Parathyroid adenoma (tissue), 2 donors: ENCODE measurements around the gene TRIM67.
"Not testable (repeated sequence)": the region's sequence is repeated elsewhere in the genome, so short reads cannot be mapped to it uniquely, and the experiment has no call there.

ENCODE experiments used
- H2AFZ ChIP-seq: fragments of 300-600 bp; sonication (generic); one replicate; pipeline ENCODE4 v1.7.0; 2017; ENCODE audit warnings: antibody characterized with exemption, mild to moderate bottlenecking
- H3K27ac ChIP-seq: fragments of 300-600 bp; sonication (generic); one replicate; pipeline ENCODE4 v1.7.0; 2017
- H3K27me3 ChIP-seq: fragments of 300-600 bp; sonication (generic); one replicate; pipeline ENCODE4 v1.7.0; 2017; ENCODE audit warnings: low read length; ENCODE audit not compliant: control insufficient read depth, insufficient read depth
- H3K36me3 ChIP-seq: fragments of 300-600 bp; sonication (generic); one replicate; pipeline ENCODE4 v1.7.0; 2017; ENCODE audit warnings: low read length; ENCODE audit not compliant: control insufficient read depth, insufficient read depth
- H3K4me1 ChIP-seq: fragments of 300-600 bp; sonication (generic); one replicate; pipeline ENCODE4 v1.7.0; 2017; ENCODE audit warnings: control low read depth
- H3K4me2 ChIP-seq: fragments of 300-600 bp; sonication (generic); one replicate; pipeline ENCODE4 v1.7.0; 2017; ENCODE audit warnings: low read length
- H3K4me3 ChIP-seq: fragments of 300-600 bp; sonication (generic); one replicate; pipeline ENCODE4 v1.7.0; 2017; ENCODE audit warnings: low read depth, low read length
- H3K79me2 ChIP-seq: fragments of 300-600 bp; sonication (generic); one replicate; pipeline ENCODE4 v1.7.0; 2017; ENCODE audit warnings: control low read depth
- H3K9ac ChIP-seq: fragments of 300-600 bp; sonication (generic); one replicate; pipeline ENCODE4 v1.7.0; 2017; ENCODE audit warnings: mild to moderate bottlenecking
- H3K9me3 ChIP-seq: fragments of 300-600 bp; sonication (generic); one replicate; pipeline ENCODE4 v1.7.0; 2017; ENCODE audit warnings: low read length; ENCODE audit not compliant: control insufficient read depth
- TF ChIP-seq, protein P1 (sequence below): fragments of 300-600 bp; sonication (generic); IDR thresholded peaks from one replicate; pipeline ENCODE4 v1.7.0; 2017; ENCODE audit warnings: antibody characterized with exemption, mild to moderate bottlenecking
- donor health status: primary hyperparathyroidism.

Gene TRIM67

GRCh38 chr1:231207437-231207836 lies 45.6 kb downstream of the TRIM67 start:
- H3K27ac ChIP-seq = no peak overlapping the region
- no peaks in the 10 kb centered on the region for H3K36me3 ChIP-seq
- no peak overlapping the region for H3K4me2 ChIP-seq
- no peaks in the 10 kb centered on the region for H3K79me2 ChIP-seq
- TF ChIP-seq, protein P1, sequence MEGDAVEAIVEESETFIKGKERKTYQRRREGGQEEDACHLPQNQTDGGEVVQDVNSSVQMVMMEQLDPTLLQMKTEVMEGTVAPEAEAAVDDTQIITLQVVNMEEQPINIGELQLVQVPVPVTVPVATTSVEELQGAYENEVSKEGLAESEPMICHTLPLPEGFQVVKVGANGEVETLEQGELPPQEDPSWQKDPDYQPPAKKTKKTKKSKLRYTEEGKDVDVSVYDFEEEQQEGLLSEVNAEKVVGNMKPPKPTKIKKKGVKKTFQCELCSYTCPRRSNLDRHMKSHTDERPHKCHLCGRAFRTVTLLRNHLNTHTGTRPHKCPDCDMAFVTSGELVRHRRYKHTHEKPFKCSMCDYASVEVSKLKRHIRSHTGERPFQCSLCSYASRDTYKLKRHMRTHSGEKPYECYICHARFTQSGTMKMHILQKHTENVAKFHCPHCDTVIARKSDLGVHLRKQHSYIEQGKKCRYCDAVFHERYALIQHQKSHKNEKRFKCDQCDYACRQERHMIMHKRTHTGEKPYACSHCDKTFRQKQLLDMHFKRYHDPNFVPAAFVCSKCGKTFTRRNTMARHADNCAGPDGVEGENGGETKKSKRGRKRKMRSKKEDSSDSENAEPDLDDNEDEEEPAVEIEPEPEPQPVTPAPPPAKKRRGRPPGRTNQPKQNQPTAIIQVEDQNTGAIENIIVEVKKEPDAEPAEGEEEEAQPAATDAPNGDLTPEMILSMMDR = no peak
- no peak overlapping the region for H2AFZ ChIP-seq
- H3K9ac ChIP-seq = no peak overlapping the region
- no peaks in the 10 kb centered on the region for H3K27me3 ChIP-seq
- no peaks in the 10 kb centered on the region for H3K4me1 ChIP-seq
- H3K9me3 ChIP-seq = no peaks in the 10 kb centered on the region
- no peak overlapping the region for H3K4me3 ChIP-seq

GRCh38 chr1:231208980-231209379 lies 47.1 kb downstream of the TRIM67 start:
- no peaks in the 10 kb centered on the region for H3K27me3 ChIP-seq
- H2AFZ ChIP-seq = no peak overlapping the region
- TF ChIP-seq, protein P1 = no peak
- no peak overlapping the region for H3K9ac ChIP-seq
- H3K27ac ChIP-seq = no peak overlapping the region
- no peaks in the 10 kb centered on the region for H3K36me3 ChIP-seq
- H3K4me3 ChIP-seq = no peak overlapping the region
- no peaks in the 10 kb centered on the region for H3K79me2 ChIP-seq
- no peaks in the 10 kb centered on the region for H3K4me1 ChIP-seq
- no peak overlapping the region for H3K4me2 ChIP-seq
- H3K9me3 ChIP-seq = no peaks in the 10 kb centered on the region

GRCh38 chr1:231209531-231209930 lies 47.7 kb downstream of the TRIM67 start:
- Histone ChIP-seq H3K9me3 (no peaks in the 10 kb centered on the region), H3K27ac (no peak overlapping the region), H3K9ac (no peak overlapping the region), H3K4me2 (no peak overlapping the region), H3K79me2 (no peaks in the 10 kb centered on the region), H3K4me1 (no peaks in the 10 kb centered on the region), H3K27me3 (no peaks in the 10 kb centered on the region), H3K4me3 (no peak overlapping the region), H3K36me3 (no peaks in the 10 kb centered on the region), H2AFZ (no peak overlapping the region)
- TF ChIP-seq, protein P1 = no peak

GRCh38 chr1:231210126-231210525 lies 48.3 kb downstream of the TRIM67 start:
- Histone ChIP-seq H3K36me3 (no peaks in the 10 kb centered on the region), H3K9ac (no peak overlapping the region), H3K9me3 (no peaks in the 10 kb centered on the region), H3K4me2 (no peak overlapping the region), H3K27ac (no peak overlapping the region), H3K79me2 (no peaks in the 10 kb centered on the region), H2AFZ (no peak overlapping the region), H3K4me3 (no peak overlapping the region), H3K27me3 (no peaks in the 10 kb centered on the region), H3K4me1 (no peaks in the 10 kb centered on the region)
- TF ChIP-seq, protein P1 = no peak

GRCh38 chr1:231211005-231211857 lies 49.4 kb downstream of the TRIM67 start:
- no peak overlapping the region for H3K27ac ChIP-seq
- no peaks in the 10 kb centered on the region for H3K27me3 ChIP-seq
- peak overlapping the region; percentile 58 for H2AFZ ChIP-seq
- peak overlapping the region; percentile 52 for H3K4me3 ChIP-seq
- peak overlapping the region; percentile 82 for H3K4me2 ChIP-seq
- H3K79me2 ChIP-seq = no peaks in the 10 kb centered on the region
- no peak overlapping the region for H3K9ac ChIP-seq
- no peaks in the 10 kb centered on the region for H3K4me1 ChIP-seq
- no peaks in the 10 kb centered on the region for H3K36me3 ChIP-seq
- TF ChIP-seq, protein P1 = peak; percentile 75
- H3K9me3 ChIP-seq = no peaks in the 10 kb centered on the region

DNA sequence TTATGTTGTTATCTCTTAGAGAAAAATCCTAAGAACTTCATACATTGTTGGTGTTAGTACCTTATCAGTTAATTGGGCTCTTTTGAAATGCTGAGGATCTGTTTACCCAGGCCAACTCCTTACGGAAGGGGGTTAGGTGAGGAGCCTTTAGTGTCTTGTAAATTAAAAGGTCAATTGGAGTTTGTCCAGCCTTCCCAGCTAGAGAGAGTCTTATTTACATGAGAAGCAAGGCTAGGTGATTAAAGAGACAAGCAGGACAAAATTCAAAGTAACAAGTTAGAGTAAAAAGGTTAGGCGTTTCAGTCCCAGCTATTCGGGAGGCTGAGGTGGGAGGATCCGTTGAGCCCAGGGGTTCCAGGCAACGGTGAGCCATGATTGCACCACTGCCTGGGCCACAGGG lies 50.4 kb downstream of the TRIM67 start:
- not testable (repeated sequence) for H3K9me3 ChIP-seq, H3K9ac ChIP-seq, H3K4me2 ChIP-seq, H3K27me3 ChIP-seq, H2AFZ ChIP-seq, H3K79me2 ChIP-seq, H3K4me3 ChIP-seq, H3K27ac ChIP-seq, H3K36me3 ChIP-seq, H3K4me1 ChIP-seq
